Panc1 (cell line): ENCODE measurements around the gene TBC1D22A.

Source experiments
- CTCF ChIP-seq: fragments of 450-650 bp; IDR thresholded peaks from 2 replicates; pipeline ENCODE4 v1.5.1; 2017; ENCODE audit warnings: mild to moderate bottlenecking
- POLR2AphosphoS5 ChIP-seq: IDR thresholded peaks from 2 replicates; pipeline ENCODE4 v1.6.1; 2012; ENCODE audit warnings: mild to moderate bottlenecking, low read depth, low read length, moderate library complexity
- REST ChIP-seq, 2 experiments: IDR thresholded peaks; 2 replicates each; pipeline ENCODE4 v1.6.1; 2011 to 2012; ENCODE audit warnings: low read depth in 2 of 2, control low read depth in 1 of 2, low read length in 1 of 2, mild to moderate bottlenecking in 1 of 2, moderate library complexity in 1 of 2; ENCODE audit not compliant: insufficient read depth in 1 of 2
- SIN3A ChIP-seq: IDR thresholded peaks from 2 replicates; pipeline ENCODE4 v1.6.1; 2012; ENCODE audit warnings: low read depth, mild to moderate bottlenecking, low read length, moderate library complexity, borderline replicate concordance; ENCODE audit not compliant: insufficient read depth
- TCF7L2 ChIP-seq: IDR thresholded peaks from 2 replicates; pipeline ENCODE4 v1.6.1; 2011; ENCODE audit warnings: mild to moderate bottlenecking, low read depth, low read length, inconsistent platforms

- TF ChIP-seq CTCF (no peak), POLR2AphosphoS5 (no peak), REST (IDR thresholded peaks at IDR 0.05; ENCODE audit: insufficient read depth in 1 of 2, low read depth in 2 of 2, low read length in 1 of 2) (no peak), TCF7L2 (no peak), SIN3A (no peak)
Measured at GRCh38 chr22:47027766-47028165, 265.3 kb downstream of the TBC1D22A start.
